GM21390 (cell line): ENCODE results near the gene CHAT.

Experiments used
- ATAC-seq: cut with Tn5 transposase; IDR thresholded peaks from one replicate; pipeline ENCODE4 v1.9.1; 2021; ENCODE audit not compliant: unreplicated experiment

The CHAT gene

GRCh38 chr10:49613882-49614241 is at the start of gene CHAT:
TSS of gene CHAT (plus strand) at chr10:49614037. CDS start at chr10:49614190, 153 bp downstream.
- no peak for ATAC-seq

GRCh38 chr10:49564461-49565009 is 49.3 kb upstream of the CHAT start:
- ATAC-seq: no peak

GRCh38 chr10:49567810-49568209 is 46.0 kb upstream of the CHAT start:
- peak; percentile 22 for ATAC-seq

GRCh38 chr10:49568235-49568634 is 45.6 kb upstream of the CHAT start:
- peak; percentile 68 for ATAC-seq

GRCh38 chr10:49569031-49569631 is 44.7 kb upstream of the CHAT start:
- ATAC-seq: no peak

GRCh38 chr10:49571388-49571787 is 42.4 kb upstream of the CHAT start:
- ATAC-seq: no peak

GRCh38 chr10:49572594-49573114 is 41.2 kb upstream of the CHAT start:
- no peak for ATAC-seq

GRCh38 chr10:49575489-49576072 is 38.3 kb upstream of the CHAT start:
- no peak for ATAC-seq

- ATAC-seq: no peak
Measured at GRCh38 chr10:49577182-49577925, 36.5 kb upstream of the CHAT start.

- ATAC-seq: no peak
Measured at GRCh38 chr10:49578392-49578791, 35.4 kb upstream of the CHAT start.

- ATAC-seq: no peak
Measured at GRCh38 chr10:49579621-49580020, 34.2 kb upstream of the CHAT start.

GRCh38 chr10:49585387-49585786 is 28.4 kb upstream of the CHAT start:
- no peak for ATAC-seq

GRCh38 chr10:49587981-49588380 is 25.9 kb upstream of the CHAT start:
- ATAC-seq: no peak

GRCh38 chr10:49592726-49593563 is 20.9 kb upstream of the CHAT start:
- peak; percentile 79 for ATAC-seq

- ATAC-seq: no peak
Measured at GRCh38 chr10:49593564-49593875, 20.3 kb upstream of the CHAT start.

- no peak for ATAC-seq
Measured at GRCh38 chr10:49593998-49594397, 19.8 kb upstream of the CHAT start.

GRCh38 chr10:49594594-49594993 is 19.2 kb upstream of the CHAT start:
- no peak for ATAC-seq

- no peak for ATAC-seq
Measured at GRCh38 chr10:49595003-49595712, 18.7 kb upstream of the CHAT start.

- ATAC-seq: no peak
Measured at GRCh38 chr10:49595713-49596492, 17.9 kb upstream of the CHAT start.

GRCh38 chr10:49596493-49596809 is 17.4 kb upstream of the CHAT start:
- no peak for ATAC-seq
